ENCODE data around the gene TSSK6.

TSSK6 gene

DNA sequence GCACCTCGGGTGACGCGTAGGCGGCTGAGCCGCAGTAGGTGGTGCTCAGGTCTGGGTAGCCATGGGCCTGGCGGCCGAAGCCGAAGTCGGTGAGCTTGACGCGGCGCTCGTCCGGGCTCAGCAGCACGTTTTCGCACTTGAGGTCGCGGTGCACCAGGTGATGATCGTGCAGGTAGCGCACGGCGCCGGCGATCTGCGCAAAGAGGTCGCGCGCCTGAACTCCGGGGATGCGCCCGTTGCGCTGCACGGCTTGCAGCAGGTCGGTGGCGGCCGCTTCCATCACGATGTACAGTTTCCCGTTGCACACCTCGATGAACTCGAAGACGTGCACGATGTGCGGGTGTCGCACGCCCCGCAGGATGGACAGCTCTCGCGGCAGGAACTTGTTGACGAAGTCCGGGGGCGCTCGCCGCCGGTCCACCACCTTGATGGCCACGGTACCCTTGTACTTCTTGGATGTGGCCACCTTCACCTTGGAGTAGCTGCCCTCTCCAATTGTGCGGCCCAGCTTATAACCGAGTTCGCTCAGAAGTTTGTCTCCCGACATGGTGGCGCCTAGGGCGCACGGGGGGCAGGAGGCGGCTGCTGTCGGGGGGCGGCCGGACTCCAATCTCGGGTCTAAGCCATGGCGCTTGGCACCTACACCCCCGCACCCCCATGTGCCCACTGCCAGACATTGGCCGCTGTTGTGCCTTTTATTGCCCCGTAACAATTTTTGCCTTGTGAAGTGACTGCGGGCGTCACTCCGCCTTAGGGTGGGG is at the start of gene TSSK6:
Gene TSSK6 (minus strand): TSS at position 668 of the 761 bp plus-strand sequence. CDS start 121 bp downstream, at position 547.
- DNase-seq (ENCODE audit: low spot score): no peak

DNA sequence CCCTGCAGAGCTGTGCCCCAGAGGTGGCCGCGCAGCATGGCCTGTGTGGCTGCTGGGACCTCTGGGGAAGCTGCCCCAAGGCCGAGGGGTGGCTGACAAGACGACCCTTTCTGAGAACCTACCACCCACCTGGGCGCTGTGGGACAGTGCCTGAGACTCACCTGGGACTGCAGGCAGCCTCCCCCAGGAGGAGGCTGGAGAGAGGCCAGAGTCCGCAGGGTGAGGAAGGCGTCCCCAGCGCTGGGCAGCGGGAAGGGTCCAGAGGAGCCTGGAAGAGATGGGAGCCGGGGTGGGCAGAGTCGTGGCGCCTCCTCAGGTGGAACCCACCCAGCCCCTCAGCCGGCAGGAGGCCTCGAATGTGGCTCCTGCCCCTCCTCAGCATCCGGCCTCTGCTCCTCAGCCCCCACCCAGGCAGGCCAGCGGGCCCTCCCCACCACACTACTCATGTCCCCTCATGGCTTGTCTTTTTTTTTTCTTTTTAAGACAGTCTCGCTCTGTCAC is 48.0 kb upstream of the TSSK6 start:
- DNase-seq (ENCODE audit: low spot score): no peak

DNA sequence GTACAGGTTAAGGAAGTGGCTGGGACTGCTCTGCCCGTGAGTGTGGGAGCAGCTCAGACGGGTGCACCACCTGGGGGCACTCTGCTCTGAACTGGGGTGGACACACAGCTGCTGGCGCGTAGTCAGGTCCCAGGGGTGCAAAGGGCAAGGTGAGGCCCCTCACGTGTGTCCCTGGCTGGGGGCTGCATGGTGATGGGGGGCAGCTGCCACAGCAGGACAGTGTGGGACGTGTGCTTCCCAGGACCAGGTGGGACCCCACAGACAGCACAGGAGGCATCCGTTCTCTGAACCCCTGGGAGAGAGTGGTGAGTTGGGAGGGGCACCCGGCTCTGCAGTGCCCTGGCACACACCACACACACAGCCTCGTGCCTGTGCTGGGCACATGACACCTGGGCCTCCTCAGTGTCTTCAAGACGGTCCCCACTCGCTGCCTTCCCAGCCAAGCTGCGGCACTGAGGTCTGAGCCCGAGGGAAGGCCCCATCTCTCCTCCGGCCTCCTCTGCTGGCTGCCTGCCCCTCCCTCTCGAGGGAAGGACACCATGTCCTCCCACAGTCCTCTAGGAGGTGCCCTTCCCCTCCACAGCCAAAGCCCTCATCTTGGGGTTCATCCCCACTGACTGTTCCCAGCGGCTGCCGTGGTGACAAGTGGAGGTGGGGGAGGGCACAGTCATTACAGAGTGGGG is 47.5 kb upstream of the TSSK6 start:
- no peak for DNase-seq (ENCODE audit: low spot score)

DNA sequence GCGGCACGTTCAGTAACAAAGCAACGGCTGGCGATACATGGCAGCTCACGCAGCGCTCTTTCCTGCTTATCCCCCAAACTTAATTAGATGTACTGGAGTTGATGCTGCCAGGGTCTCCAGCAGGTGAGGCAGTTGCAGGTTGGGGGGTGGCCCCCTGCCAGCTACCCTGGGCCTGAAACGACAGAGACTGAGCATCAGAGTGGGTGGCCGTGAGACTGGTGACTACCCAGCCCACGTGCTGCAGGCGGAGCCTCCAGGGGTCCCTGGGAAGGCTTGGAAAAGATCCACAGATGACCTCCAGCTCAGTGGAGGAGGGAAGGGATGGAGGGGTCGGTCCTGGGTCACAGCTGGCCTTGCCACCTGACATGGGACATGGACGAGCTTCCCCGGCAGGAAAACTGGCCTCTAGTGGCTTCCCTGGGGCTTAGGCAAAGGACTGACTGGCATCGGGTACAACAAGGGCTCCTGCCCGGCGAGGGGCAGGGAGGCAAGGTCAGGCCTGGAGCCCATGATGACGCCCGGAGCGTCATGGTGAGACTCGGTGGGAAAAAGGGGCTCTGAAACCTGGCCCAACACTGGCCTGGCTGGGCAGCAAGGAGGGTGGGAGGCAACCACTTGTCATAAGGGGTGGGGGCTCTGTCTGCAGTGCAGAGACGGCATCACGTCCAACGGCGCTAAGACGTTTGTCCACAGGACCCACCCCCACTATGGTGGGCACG is 46.8 kb upstream of the TSSK6 start:
- no peak for DNase-seq (ENCODE audit: low spot score)

DNA sequence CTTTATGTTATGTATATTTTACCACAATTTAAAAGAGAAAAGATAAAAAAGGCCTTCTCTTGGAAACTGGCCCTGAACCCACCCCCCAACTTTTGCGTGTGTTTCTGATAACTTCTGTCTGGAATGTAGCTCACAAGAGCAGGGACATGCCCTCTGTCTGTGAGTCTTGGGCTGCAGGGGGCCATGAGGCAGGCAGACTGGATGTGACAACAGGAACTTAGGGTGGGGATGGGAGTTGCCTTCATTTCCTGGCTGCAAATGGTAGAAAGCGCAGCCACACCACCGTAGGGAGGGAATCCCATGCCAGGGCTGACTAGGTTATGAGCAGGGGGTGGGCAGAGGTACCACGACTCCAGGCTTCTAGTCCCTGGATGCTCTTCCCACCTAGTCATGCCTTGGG is 44.6 kb upstream of the TSSK6 start:
- no peak for DNase-seq (ENCODE audit: low spot score)

DNA sequence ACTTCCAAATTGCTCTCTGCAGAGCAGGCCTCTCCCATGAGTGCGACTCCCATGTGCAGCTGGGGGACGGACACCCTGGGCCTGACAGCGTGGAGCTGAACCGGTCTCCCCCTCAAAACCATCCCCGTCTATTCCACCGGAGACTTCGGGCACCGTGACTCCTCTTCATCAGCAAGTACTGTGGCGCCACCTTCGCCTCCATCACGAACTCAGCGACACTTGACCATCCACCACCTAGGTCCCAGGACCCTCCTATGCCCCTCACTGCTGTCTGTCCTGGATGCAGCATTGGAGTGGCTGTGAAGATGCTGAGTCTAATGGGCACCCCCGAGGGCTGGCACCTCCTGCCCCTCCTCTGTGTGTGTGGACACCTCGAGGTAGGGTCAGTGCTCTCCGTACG is 43.3 kb upstream of the TSSK6 start:
- DNase-seq (ENCODE audit: low spot score): no peak

DNA sequence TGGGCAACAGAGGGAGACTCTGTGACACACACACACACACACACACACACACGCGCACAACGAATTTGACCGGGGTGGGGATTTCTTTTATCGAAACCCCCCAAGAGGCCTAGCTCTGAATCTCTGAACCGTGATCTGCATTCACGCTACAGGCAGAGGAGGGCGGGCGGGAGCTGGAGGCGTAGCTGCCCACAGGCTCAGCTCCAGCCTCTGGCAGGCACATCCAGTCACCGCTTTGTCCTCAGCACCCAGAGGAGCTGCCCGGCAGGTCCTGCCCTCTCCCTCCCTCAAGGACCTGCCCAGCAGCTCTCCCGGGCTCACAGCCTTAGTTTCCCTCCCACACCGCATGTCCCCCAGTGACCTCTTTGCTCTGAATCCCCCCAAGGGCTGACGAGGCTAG is 42.7 kb upstream of the TSSK6 start:
- no peak for DNase-seq (ENCODE audit: low spot score)

DNA sequence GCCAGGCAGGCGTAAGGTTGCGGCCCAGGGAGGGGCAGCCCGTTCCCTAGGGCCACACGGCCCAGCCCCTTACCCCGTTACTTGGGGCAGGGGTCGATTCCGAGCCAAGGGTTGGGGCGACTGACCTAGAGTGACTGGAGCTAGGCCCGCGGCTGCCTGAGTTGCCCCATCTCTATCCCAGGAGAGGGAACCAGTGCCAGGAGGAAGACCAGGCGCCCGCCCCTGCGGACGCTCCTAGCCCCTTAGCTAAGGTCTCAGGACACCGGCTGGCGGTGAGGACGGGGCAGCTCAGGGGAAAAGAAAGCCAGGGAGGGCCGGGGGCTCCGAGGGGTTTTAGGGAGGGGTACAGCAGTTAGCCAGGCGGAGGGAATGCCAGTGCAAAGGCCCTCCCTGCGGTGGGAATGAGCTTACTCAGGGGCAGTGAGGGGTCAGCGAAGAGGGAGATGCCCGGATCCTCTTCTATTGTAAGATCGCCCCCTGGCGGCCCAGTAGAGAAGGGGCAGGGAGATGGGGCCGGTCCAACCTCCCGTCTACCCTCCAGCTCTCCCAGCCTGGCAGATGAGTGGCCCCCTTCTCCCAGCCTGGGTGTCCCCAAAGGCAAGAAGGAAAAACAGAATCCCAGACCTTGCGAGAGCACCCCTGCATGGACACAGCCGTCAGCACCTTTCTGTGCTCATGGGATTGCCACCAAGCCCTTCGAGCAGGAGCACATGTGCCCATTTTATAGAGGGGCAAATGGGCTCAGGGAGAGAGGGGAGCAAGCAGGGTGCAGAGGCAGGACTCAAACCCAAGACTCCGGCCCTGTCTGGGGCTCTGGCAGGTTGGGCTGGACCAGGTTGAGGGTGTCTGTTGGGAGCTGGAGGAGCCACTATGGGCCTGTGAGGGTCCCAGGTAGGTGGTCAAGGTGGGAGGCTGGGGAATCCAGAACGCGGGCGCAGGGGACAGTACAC is 39.0 kb upstream of the TSSK6 start:
- DNase-seq (ENCODE audit: low spot score): peak; percentile 44

DNA sequence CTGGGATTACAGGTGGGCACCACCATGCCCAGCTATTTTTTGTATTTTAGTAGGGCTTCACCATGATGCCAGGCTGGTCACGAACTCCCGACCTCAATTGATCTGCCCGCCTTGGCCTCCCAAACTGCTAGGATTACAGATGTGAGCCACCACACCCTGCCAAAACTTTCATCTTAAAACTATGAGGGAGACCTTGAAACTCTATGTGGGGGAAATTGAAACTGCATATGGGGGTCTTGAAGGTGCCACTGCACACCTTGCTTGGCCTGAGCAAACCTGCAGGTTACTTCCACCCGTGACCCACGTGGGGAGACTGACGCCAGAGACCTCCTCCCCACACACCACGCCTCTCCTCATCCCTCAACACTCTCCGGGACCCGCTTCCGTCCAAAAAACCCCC is 38.3 kb upstream of the TSSK6 start:
- DNase-seq (ENCODE audit: low spot score): no peak

DNA sequence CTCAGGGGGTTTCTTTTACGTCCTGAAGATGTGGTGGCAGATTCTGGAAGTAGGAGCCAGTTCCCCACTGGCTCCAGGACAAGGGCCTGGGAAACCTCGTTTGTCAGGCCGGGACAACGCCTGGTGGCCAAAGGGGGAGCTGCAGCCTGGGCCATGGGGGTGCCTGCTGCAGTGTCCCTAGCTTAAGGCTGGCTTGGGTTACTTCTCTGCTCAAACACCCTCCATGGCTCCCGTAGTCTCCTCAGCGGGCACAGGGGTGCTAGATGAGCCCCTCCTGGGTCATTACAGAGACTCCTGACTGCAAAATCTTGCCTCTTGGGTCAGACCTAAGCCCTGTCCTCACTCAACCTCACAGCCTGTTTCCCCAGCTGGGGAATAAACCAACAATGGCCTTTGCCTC is 37.5 kb upstream of the TSSK6 start:
- DNase-seq (ENCODE audit: low spot score): peak; percentile 20

DNA sequence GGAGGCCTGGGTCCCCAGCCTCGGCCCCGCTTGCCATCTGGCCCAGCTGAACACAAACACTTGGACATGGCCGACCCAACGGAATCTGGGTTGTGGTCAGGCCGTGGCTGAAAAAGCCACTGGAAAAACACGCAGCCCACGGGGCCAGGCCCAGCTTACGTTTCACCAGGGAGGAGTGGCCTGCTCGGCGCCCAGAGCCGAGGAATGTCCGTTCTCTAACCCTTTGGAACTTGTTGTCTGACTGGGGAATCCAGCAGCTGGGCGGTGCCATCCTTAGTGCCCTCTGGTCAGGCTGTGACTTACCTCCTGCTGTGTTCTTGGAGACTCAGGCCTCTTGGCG is 36.5 kb upstream of the TSSK6 start:
- no peak for DNase-seq (ENCODE audit: low spot score)

DNA sequence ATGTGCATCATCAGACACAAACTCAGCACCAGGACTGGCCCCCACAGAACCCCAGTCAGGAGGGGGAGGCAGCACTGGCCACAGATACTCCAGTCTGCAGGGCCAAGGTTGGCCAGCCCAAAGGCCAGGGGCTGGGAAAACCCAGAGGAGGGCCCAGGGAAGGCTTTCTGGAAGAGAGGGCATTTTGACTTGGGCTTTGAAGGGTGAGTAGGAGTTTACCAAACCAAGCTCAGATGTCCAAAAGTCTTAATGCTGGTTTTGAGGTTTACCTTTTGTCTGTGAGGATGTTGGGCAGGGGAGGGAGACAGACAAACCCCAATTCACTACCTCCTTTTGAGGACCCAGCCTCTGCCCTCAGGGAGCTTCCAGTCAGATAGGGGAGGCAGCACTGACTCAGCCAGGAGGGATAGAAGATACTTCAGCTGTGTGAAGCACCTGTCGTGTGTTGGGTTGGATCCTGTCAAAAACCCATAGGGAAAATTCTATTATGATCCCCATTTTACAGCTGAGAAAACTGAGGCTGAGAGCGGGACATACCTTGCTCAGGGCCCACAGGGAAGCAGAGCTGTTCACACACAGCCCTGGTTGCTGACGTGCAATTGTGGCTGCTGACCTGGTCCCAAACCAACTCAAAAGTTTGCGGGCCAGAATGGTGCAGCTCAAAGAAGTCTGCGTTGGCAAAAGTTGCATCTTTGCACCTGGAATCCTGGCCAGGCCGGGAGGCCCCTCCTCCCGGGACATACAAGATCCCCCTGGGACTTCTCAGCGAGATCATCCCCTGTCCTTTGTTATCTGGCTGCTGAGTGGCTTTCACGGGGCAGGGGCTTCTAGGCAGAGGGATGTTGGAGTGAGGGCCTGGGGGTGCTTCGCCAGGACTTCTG is 35.9 kb upstream of the TSSK6 start:
- no peak for DNase-seq (ENCODE audit: low spot score)

DNA sequence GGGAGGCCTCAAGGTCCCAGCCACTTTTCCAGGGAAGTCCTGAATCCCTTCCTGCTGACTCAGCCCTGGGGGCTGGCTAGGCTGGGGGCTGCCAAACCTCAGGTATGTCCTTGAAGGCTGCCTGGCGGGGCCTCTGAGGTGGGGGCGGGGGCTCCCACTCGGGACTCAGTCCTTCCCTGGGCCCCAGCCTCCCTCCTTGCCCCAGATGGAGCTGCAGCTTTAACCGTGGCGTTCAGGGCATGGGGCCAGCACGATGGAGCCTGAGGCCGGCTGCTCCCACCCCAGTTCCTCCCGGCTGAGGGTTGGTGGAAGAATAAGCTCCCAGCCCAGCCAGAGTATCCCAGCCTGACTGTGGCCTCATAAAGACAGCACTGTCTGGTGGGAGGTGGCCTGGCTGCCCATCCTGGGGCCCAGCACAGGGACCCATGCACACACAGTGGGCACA is 35.2 kb upstream of the TSSK6 start:
- no peak for DNase-seq (ENCODE audit: low spot score)

DNA sequence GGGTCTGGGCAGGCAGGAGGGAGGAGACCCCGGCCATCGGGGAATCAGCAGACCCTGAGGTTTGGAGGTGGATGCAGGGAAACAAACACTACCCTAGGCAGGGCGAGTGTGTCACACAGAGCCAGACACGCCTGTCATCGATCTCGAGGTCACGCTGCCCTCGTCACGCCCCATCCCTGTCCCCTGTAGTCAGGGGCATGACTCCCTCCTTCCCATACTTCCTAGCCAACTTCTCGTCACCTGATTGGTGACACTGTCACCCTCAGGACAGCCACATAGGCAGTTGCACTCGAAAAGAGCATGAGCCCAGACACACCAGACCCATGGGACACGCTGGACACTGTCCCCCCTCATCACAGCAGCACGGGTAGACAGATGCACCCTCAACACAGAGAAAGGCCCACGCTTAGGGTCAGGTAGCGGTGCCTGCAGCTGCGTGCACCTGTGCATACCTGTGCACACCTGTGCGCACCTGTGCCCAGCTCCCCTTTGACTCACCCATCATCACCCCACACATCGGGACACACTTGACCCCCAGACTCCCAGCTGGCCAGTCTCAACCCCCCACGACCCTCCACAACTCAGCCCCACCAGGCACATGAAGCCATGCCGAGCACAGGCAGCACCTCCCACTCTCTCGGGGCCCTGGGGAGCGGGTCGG is 34.6 kb upstream of the TSSK6 start:
- no peak for DNase-seq (ENCODE audit: low spot score)

DNA sequence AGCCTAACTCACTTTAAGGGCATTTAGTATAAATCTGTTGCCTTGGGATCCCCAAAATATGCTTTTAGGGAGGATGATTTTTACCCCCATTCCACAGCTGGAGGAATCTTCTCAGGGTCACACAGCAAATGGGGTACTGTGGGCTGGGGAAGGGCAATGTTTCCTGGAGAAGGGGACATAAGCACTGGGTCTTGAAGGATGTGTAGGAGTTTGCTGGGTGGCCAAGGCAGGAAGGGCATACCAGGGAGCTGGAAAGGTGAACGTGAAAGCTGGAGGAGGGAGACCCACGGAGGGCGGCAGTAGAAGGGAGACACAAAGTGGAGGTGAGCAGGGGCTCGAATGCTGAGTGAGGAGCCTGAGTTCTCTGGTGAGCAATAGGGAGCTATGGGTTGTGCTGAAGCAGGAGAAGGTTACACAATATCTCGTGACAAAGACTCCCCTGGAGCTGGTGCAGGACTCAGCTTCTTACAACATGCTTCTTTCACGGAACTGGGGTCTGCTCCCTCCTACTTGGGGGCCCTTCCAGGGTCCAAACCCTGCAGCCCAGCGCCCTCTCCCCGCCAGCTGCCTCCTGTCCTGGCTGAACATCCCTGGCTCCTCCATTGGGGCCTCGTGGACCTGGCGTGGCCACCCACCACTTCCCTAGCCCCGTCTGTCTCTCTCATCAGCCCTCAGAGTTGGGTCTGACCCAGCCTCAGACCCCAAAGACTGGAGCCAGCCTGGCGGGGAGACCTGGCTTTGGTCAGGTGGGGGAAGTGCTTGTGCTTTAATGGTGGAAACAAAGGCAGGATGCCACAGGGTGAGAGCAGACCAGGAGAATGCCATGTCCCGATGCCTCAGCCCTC is 33.8 kb upstream of the TSSK6 start:
- DNase-seq (ENCODE audit: low spot score): no peak

DNA sequence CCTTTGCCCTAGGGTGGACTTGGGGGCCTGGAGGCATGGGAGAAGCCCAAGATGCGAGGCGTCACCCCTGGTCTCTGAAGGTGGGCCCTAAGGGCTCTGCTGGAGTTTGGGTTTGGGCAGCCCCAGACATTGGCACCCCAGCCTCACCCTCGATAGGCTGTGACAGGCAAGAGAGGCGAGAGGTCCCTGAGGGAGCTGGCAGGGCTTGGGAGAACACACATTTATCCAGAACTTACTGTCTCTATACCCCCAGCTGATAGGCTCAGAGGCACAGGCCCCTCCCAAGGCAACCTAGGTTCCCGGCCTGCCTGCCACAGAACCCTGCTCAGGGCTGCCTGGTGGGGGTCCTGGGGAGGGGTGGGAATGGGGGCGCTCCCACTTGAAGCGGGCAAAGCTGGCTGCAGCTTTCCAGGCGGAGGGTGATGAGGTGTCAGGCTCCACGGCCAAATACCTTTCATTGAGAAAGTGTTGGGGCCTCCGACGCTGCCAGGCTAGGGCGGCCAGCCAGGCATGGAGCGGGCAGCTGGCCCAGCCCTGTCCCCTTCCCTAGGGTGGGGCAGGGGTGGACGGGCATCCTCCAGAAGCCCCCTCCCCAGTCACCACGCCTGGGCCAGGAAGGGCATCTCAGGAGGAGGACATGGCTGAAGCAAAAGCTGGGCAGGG is 32.5 kb upstream of the TSSK6 start:
- no peak for DNase-seq (ENCODE audit: low spot score)

DNA sequence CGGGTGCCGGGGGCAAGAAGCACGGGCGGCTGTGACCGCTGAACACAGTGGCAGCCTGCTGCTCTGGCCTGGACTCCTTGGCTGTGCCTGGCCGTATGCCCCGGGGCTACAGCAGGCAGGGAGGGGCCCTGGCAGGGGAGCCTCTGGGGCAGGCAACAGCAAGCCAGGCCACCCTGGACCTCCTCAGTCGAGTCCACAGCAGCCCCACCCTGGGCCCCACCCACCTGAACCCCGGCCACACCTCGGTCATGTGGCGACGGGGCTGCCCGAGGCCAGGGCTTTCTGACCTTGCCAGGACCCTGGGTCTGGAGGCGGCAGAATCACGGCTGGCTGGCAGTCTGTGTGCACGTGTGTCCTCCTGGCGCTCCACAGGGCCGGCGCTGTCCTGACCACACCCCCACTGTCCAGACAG is 31.4 kb upstream of the TSSK6 start:
- DNase-seq (ENCODE audit: low spot score): no peak

DNA sequence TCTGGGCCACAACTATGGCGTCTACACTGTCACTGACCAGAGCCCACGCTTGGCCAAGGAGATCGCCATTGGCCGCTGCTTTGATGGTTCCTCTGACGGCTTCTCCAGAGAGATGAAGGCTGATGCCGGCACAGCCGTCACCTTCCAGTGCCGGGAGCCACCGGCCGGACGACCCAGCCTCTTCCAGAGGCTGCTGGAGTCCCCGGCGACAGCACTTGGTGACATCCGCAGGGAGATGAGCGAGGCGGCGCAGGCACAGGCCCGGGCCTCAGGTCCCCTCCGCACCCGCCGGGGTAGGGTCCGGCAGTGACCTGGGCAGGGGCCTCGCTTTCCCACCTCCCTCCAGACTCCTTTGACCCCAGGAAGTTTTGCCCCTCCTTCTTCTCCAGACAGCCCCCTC is 30.4 kb upstream of the TSSK6 start:
- no peak for DNase-seq (ENCODE audit: low spot score)

Data from kidney tubule cell (primary cell).